ENCODE measurements around the gene TECPR2.

The TECPR2 gene

GRCh38 chr14:102498678-102499265, 136.0 kb downstream of the TECPR2 start:
- DNase-seq = no peak

- no peak for DNase-seq
Observed at GRCh38 chr14:102499401-102500157, 136.8 kb downstream of the TECPR2 start.

GRCh38 chr14:102500158-102500662, 137.5 kb downstream of the TECPR2 start:
- no peak for DNase-seq

- DNase-seq = no peak
Observed at GRCh38 chr14:102500713-102501112, 138.0 kb downstream of the TECPR2 start.

GRCh38 chr14:102501751-102502315, 139.1 kb downstream of the TECPR2 start:
- DNase-seq = no peak

- DNase-seq = no peak
Observed at GRCh38 chr14:102502571-102502970, 139.8 kb downstream of the TECPR2 start.

- no peak for DNase-seq
Observed at GRCh38 chr14:102503641-102504327, 141.0 kb downstream of the TECPR2 start.

GRCh38 chr14:102504328-102504999, 141.7 kb downstream of the TECPR2 start:
- no peak for DNase-seq

- no peak for DNase-seq
Observed at GRCh38 chr14:102505000-102505619, 142.4 kb downstream of the TECPR2 start.

- no peak for DNase-seq
Observed at GRCh38 chr14:102505775-102506625, 143.3 kb downstream of the TECPR2 start.

GRCh38 chr14:102506626-102506925, 143.8 kb downstream of the TECPR2 start:
- no peak for DNase-seq

- DNase-seq = no peak
Observed at GRCh38 chr14:102507081-102507856, 144.5 kb downstream of the TECPR2 start.

GRCh38 chr14:102507857-102508312, 145.1 kb downstream of the TECPR2 start:
- DNase-seq = no peak

GRCh38 chr14:102508410-102508773, 145.7 kb downstream of the TECPR2 start:
- no peak for DNase-seq

- no peak for DNase-seq
Observed at GRCh38 chr14:102508774-102509745, 146.3 kb downstream of the TECPR2 start.

GRCh38 chr14:102509746-102510615, 147.2 kb downstream of the TECPR2 start, which contains the start of gene ANKRD9:
Gene ANKRD9, minus strand, starts transcription at chr14:102509776. Its CDS starts 1,887 bp downstream, at chr14:102507889.
- DNase-seq = peak; percentile 89

GRCh38 chr14:102510616-102511520, 148.1 kb downstream of the TECPR2 start:
- DNase-seq = no peak
